Measurements from ENCODE around the gene EXOSC7. TPM values are rescaled to one million over a fixed set of nuclear protein-coding genes. Genes with fewer than 3 reads are reported as not detected.
"Not testable (repeated sequence)": the region's sequence is repeated elsewhere in the genome, so short reads cannot be mapped to it uniquely, and the experiment has no call there.

The EXOSC7 gene
- total and polyA plus RNA-seq, 9 of the 15 experiments (the other 6 are each of a cell fraction or from before 2014, with no cell fraction given) = 88.5 to 237 (median 112) TPM

DNA sequence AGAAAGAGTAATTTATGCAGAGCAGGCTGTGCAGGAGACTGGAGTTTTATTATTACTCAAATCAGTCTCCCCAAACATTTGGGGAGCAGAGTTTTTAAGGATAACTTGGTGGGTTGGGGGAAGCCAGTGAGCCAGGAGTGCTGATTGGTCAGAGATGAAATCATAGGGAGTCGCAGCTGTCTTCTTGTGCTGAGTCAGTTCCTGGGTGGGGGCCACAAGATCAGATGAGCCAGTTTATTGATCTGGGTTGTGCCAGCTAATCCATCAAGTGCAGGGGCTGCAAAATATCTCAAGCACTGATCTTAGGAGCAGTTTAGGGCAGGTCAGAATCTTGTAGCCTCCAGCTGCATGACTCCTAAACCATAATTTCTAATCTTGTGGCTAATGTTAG, 77.8 kb downstream of the EXOSC7 start (continued):
- TF ChIP-seq CC2D1A (IDR thresholded peaks at IDR 0.05) (0 out of 2 replicates have a peak, but pooled peaks have one; percentile 17), HDAC2 (IDR thresholded peaks at IDR 0.05) (peak; percentile 65; the same call in 1 of the 2 replicates), JUND (IDR thresholded peaks at IDR 0.05; ENCODE audit: borderline replicate concordance, low read depth, low read length) (peak; percentile 49; the same call in 1 of the 2 replicates), GATAD2B (IDR thresholded peaks at IDR 0.05; ENCODE audit: borderline replicate concordance) (0 out of 2 replicates have a peak, but pooled peaks have one; percentile 16), ATF3 (IDR thresholded peaks at IDR 0.05) (peak; percentile 62; the same call in 1 of the 2 replicates)
- TF ChIP-seq JUND (tag; IDR thresholded peaks at IDR 0.05; ENCODE audit: borderline replicate concordance, low read depth, low read length); ATF3 (CRISPR knock-in tag; conservative IDR thresholded peaks at IDR 0.05): not testable (repeated sequence)
- TF ChIP-seq, protein P1, sequence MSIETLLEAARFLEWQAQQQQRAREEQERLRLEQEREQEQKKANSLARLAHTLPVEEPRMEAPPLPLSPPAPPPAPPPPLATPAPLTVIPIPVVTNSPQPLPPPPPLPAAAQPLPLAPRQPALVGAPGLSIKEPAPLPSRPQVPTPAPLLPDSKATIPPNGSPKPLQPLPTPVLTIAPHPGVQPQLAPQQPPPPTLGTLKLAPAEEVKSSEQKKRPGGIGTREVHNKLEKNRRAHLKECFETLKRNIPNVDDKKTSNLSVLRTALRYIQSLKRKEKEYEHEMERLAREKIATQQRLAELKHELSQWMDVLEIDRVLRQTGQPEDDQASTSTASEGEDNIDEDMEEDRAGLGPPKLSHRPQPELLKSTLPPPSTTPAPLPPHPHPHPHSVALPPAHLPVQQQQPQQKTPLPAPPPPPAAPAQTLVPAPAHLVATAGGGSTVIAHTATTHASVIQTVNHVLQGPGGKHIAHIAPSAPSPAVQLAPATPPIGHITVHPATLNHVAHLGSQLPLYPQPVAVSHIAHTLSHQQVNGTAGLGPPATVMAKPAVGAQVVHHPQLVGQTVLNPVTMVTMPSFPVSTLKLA (conservative IDR thresholded peaks at IDR 0.05) = 0 out of 4 replicates have a peak, but pooled peaks of 1 of the 2 experiments have one; percentile 51

Data from K562 (cell line).